GM19025 (cell line): ENCODE results near the gene POU3F2.

Experiments
- ATAC-seq: cut with Tn5 transposase; IDR thresholded peaks from one replicate; pipeline ENCODE4 v1.9.1; 2021; ENCODE audit warnings: mild to moderate bottlenecking, low read depth, moderate library complexity; ENCODE audit not compliant: unreplicated experiment

POU3F2 gene

DNA sequence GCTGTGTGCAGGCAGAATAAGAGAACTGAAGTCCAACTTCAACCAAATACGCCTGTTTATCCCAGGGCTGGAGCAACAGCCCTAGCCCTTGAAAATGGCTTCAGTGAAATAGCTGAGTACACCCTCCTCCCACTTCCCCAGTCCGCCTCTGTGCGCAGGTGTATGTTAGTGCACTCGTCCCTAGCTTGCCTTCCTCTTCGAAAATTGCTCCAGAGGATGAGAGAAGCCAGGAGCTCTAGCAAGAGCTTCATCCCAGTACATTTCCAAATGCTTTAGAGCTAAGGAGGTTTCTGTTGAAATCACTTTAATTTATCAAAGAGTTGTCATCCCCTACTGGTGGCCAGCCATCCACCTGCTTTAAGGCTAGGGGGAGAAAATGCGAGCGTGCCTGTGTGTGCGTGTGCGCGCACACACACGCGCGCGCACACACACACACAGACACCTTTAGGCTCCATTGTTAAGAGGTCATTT lies 5.4 kb upstream of the POU3F2 start:
- no peak for ATAC-seq

DNA sequence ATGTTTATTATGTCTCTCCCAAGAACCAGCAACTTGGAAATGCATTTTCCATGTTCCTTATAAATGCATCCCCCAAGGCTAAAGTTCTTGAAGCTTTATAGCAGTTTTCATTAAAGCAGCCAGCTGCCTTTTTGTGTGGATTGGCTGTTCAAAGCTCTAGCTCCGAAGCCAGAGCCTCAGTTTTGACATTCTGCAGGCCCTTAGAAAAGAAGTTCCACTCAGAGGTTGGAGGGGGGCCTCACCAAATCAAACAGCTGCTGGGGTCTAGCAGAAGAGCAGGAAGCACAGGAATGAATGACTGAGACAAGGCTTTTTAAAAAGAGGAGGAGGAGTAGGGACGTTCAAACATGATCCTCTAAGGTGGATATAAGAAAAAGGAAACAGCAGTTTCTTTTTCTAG lies 4.2 kb upstream of the POU3F2 start:
- no peak for ATAC-seq

- ATAC-seq = no peak
Measured at GRCh38 chr6:98831057-98831958, 3.1 kb upstream of the POU3F2 start.

DNA sequence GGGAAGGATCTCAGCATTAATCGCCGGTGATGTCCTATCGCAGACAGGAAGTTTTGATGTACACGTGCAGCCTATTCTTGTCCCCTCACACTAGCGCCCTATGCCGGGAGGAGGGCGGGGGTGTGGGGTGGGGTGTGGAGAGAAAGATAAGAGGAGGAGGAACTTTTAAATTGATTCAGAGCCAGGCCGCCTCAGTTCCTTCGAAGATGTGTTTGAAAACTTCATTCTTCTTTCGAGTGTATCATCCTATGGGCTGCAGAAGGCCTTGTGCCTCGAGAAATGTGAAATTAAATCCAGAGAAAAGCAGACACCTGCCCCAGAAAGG lies 2.5 kb upstream of the POU3F2 start:
- no peak for ATAC-seq

GRCh38 chr6:98832284-98833056 lies 1.9 kb upstream of the POU3F2 start:
- no peak for ATAC-seq

DNA sequence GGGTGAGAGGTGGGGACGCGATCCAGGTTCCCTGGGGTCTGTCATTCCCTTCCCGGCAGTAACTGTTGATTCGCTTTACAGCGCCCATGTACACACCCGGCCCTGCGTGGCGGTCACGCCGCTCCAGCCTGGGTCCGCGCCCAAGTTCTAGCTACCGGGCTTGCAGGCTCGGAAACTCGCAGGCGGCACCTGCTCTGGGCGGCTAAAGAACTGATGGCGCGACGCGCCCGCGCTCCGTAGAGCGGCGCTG lies 1.4 kb upstream of the POU3F2 start:
- ATAC-seq = no peak

- ATAC-seq = no peak
Measured at GRCh38 chr6:98833307-98834059, 891 bp upstream of the POU3F2 start.

DNA sequence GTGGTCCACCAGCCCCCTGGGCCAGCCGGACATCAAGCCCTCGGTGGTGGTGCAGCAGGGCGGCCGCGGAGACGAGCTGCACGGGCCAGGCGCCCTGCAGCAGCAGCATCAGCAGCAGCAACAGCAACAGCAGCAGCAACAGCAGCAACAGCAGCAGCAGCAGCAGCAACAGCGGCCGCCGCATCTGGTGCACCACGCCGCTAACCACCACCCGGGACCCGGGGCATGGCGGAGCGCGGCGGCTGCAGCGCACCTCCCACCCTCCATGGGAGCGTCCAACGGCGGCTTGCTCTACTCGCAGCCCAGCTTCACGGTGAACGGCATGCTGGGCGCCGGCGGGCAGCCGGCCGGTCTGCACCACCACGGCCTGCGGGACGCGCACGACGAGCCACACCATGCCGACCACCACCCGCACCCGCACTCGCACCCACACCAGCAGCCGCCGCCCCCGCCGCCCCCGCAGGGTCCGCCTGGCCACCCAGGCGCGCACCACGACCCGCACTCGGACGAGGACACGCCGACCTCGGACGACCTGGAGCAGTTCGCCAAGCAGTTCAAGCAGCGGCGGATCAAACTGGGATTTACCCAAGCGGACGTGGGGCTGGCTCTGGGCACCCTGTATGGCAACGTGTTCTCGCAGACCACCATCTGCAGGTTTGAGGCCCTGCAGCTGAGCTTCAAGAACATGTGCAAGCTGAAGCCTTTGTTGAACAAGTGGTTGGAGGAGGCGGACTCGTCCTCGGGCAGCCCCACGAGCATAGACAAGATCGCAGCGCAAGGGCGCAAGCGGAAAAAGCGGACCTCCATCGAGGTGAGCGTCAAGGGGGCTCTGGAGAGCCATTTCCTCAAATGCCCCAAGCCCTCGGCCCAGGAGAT lies 1.0 kb downstream of the POU3F2 start:
- ATAC-seq = no peak

GRCh38 chr6:98836025-98836961 lies 1.9 kb downstream of the POU3F2 start:
- ATAC-seq = no peak

GRCh38 chr6:98836962-98837944 lies 2.9 kb downstream of the POU3F2 start:
- no peak for ATAC-seq

DNA sequence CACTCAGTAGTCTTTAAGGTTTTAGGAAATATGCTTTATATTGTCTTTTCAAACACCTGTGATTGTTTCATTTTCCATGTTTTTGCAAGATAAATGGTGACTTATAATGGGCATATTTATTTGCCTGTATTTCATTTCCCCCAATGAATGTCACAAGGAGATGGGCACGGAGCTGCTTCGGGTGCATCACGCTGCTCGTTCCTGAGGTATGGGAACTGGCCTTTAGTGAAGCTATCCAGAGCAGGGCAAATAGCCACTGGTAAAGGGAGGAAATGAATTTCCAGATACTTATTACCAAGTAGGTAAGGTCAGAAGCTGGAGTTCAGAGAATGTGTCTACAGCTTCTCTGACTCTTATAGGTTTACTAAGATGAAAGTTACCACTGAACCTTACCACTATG lies 3.7 kb downstream of the POU3F2 start:
- ATAC-seq = no peak

DNA sequence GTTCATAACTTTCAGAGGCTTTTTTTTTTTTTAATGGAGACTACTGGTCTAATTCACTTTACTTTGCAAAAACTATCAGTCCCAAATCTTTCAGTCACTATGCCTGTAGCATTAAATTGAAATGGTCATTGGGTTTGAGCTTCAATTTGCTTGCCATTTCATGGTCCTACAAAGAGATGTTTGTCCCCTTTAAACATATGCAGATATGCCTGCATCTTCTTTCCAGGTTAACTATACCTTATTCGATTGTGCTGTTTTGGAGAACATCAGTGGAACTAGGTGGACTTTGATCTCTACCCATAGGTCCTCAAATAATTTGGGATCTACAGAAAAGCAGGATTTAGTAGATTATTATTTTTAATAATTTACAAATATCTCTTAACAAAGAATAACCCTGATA lies 4.6 kb downstream of the POU3F2 start:
- no peak for ATAC-seq

- no peak for ATAC-seq
Measured at GRCh38 chr6:98839781-98840361, 5.5 kb downstream of the POU3F2 start.

DNA sequence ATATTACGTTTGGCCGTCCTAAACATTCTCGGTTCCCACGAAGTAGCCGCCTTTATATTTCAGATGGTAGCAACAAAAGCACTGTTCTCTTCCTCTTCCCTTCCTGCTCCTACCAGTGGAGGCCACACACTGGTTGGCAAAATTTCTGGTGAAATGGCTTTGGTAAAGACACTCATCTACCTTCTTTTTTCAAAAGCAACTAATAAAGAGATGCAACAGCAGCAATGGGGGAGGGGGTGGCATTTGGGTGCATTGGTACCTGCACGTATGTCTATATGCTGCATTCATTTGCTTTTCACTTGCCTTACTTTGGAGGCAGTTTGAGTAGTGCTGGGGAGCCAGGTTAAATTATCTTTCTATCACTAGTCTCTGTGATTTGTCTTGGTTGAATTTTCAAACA lies 6.0 kb downstream of the POU3F2 start:
- no peak for ATAC-seq

- ATAC-seq = no peak
Measured at GRCh38 chr6:98840996-98841513, 6.7 kb downstream of the POU3F2 start.

DNA sequence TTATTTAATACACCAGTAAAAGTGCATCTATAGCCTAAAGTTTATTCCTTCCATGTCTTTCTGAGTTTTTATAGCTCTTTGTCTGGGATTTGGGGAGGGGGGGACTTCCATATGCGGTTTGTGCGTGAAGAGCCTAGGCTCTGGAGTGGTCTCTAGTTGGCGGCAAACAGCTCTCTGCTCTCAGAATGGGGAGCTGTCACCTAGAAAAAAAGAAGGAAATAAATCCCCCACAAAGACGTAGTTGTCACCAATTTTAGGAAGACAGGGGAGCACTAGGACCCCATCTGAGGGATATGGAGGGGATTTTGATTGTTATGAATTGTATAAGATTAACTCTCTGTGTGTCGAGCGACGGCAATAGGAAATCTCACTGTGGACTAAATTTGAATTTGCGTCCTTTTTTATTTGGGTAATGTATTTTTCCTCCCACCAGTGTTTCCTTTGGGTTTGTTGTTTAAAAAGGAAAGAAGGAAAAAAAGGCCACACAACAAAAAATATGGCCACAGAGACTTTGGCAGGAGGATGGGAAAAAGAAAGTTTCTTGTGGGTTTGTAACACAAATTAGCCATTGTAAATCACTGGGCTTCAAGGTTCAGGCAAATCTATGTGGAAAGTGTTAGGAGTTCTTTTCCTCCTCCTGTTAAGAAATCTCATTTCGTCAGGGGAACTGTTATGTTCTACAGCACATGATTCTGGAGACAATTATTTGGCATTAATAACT lies 7.4 kb downstream of the POU3F2 start:
- ATAC-seq = no peak
